Daoy (cell line): Measurements from ENCODE around the gene DEPDC5. TPM values are rescaled to one million over a fixed set of nuclear protein-coding genes. Genes with fewer than 3 reads are reported as not detected.

Experiments used
- DNase-seq: peaks from one replicate; pipeline ENCODE4 v3.0.0-alpha.2; 2015; ENCODE audit warnings: low read depth
- total RNA-seq: library from RNA; depleted of rRNA; stranded (reverse); fragments of >200 nt; shearing (Covaris generic); gene quantifications from 2 replicates; pipeline ENCODE4 v1.2.3, GENCODE V29; 2014; rRNA removed

DEPDC5 gene
- total RNA-seq, 1 experiment from 2014 or later, result 6.3 TPM

DNA sequence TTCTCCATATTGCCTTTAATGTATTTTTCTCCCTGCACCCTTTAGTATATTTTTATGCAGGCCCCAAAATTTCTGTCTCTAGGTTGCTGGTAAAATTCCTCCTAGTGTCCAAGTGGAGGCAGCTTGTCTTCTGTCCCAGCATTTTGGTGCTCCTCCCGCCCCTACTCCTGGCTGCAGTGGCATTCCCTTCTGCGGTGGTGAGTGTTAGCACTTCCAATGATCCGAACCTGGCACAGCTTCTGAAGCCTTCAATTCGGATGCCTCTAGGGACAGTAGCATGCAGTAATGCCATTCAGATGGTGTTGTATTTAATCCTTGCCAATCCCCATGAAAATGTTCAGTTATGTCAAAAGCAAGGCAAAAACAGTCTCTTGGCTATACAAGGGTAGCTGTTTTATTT, 196.4 kb downstream of the DEPDC5 start:
- DNase-seq, result no peak

DNA sequence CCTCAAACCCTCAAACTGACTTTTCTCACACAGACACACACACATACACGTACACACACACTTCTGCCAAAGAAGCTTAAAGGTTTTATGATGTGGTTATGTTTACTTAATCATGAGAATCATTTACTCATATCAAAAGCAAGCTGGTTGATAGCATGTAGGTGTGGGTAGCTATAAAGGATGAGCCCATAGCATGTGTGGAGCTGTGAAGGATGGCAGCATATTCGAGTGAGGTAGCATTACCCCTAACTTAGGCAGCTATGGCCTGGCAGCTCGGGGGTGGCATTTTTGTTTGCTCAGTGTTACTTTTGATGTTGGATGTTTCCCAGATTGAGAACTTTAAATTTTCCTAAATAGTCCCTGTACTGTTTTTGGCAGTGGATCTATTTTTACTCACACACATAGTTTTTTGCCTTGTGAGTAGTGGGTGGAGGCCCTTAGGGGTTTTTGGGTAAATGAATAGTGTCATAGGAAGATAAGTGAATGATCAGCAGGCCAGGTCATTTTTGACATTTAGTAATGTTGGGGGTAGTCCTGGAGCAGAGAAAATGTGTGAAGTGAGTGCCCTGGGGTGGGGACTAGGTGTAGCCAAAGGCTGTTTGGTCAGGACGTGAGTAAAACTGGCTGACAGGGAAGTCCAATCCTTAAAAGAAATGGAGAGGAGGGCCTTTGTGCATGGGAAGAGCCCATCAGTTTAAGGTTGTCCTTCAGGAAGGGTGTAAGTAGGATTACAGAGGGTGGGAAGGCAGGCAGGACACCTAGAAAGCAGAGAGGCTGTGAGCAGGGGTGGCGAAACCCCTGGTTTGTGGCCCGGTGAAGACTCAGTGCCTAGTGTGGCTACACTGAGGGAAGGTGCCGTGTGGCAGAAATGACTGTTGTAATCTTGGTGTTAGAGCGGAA, 197.6 kb downstream of the DEPDC5 start:
- no peak for DNase-seq

DNA sequence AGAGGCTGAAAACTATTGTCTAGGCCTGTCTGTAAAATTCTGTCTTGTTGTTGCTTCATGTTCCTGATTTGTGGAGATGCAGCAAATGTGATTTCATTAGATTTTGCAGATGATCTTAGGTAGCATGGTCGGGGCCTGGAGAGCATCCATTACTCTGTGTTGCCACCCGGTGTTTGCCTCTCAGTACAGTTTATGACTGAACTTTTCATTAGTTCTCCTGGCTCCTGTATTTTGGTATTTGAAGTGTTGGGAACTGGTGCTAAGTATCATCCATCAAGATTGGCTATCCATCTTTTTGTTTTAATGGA, 198.2 kb downstream of the DEPDC5 start:
- DNase-seq, result no peak

DNA sequence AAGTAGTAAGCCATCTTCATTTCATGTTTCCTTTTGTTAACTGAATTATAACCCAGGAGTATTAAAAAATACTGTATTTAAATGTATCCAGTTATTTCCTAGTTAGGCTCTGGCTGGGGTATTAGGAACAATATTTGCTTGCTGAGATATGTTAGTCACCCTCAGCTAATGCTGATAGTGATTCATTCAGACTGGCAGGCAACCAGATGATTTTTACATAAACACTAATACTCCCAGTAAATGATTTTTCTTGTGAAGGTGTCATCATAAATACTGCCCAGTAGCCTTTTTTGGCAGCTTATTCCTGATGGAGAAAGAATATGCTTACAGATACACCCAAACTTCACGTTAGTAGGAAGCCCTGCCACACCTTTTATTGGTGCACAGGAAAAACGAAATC, 198.7 kb downstream of the DEPDC5 start:
- peak; percentile 54 for DNase-seq

DNA sequence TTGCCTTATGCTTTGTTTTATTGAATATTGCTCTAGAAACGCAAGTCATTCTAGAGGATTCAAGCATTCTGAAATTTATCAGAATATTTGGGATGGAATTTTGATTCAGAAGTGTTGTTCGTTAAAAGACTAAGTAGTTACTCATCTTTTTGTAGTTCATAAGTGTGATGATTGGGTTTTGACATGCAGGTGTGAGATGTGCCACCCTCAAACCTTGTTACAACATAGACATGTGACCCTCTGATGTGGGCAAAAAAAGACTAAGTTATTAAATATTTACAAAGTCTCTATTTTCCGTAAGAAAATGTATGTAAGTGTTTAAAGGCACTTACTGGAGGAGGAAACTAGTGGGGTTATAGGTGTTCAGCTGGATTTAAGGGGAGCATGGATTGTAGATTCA, 199.4 kb downstream of the DEPDC5 start:
- no peak for DNase-seq

DNA sequence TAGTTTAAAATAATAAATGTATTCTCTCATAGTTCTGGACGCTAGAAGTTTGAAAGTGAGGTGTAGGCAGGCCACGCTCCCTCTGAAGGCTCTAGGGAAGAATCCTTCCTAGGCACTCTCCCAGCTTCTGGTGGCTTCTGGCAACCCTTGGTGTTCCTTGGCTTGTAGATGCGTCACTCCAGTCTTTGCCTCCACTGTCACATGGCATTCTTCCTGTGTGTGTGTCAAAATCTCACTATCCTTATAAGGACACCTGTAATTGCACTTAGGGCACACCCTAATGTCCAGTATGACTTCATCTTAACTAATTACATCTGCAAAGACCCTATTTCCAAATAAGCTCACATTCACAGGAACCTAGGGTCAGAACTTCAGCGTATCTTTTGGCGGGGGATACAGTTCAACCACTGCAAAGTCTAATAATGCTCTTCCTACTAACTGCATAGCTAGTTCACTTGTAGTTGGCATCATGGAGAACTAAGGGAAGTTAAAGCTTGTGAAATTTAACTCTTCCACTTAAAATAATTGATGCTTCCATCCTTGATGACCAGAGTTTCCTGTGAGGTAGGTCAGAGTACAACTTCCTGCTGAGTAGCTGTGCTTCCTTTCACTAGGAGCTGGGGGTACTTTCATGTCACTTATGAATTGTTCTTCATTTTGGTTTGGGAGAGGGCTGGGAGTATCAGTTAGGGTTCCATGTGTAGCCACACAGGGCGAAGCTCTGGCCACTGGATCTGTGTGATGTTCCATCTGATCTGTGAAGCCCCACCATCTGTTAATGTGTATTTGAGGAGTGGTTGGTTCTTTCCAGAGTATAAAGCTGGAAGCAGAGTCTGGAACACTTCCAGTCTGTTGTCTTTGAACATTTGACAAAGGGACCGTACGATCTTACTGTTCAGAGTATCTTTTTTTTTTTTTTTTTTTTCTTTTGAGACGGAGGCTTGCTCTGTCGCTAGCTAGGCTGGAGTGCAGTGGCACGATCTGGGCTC, 201.0 kb downstream of the DEPDC5 start:
- DNase-seq, result peak; percentile 28

DNA sequence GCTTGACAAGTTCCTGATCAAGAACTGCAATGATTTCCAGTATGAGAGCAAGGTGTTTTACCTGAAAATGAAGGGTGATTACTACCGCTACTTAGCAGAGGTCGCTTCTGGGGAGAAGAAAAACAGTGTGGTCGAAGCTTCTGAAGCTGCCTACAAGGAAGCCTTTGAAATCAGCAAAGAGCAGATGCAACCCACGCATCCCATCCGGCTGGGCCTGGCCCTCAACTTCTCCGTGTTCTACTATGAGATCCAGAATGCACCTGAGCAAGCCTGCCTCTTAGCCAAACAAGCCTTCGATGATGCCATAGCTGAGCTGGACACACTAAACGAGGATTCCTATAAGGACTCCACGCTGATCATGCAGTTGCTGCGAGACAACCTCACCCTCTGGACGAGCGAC, 202.5 kb downstream of the DEPDC5 start:
- no peak for DNase-seq

Other genes starting within 250 kb of the DEPDC5 start
- gene PISD, start 91.8 kb upstream of the DEPDC5 start, total RNA-seq, result 40.3 and 63.6 TPM in 2 replicates
- 9.3 and 13.5 TPM in 2 replicates for gene PRR14L, start 3.9 kb upstream of the DEPDC5 start, total RNA-seq
- 195 and 222 TPM in 2 replicates for gene YWHAH, start 190.5 kb downstream of the DEPDC5 start, total RNA-seq